ENCODE measurements around the gene CCDC146. TPM values are rescaled to one million over a fixed set of nuclear protein-coding genes. Genes with fewer than 3 reads are reported as not detected.
A peak's percentile ranks its signal among the peaks of the same experiment; 100 is the strongest.
"Not testable (repeated sequence)": the region's sequence is repeated elsewhere in the genome, so short reads cannot be mapped to it uniquely, and the experiment has no call there.

CCDC146 gene
- total RNA-seq, 4 donors from 2014 or later = 12.8 to 34.0 (median 29.3) TPM

DNA sequence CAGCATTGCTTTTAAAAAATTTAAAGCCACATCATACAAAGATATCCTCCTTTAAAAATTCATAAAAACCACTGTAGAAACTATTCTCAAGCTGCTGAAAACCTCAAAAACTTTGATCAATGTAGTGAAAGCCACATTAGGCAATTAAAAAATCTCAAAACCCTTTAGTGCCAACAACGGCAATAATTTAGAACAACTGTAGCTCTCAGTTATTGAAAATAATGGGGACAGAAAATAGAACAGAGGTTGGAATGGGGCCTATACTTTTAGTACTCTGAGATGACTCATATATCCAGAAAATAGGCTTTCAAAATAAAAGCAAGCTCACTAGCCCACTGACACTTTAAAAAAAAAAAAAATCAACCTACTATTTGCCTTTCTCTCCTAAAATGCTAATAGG is 206.3 kb downstream of the CCDC146 start:
- Histone ChIP-seq H3K9me3 (no peaks in the 10 kb centered on the region), H3K4me1 (peaks cover 3 to 8% of the 10 kb centered on the region in 2 donors), H3K27ac (peak overlapping the region; percentile 61 to 69), H3K4me3 (no peak overlapping the region), H3K36me3 (no peaks in the 10 kb centered on the region), H3K27me3 (no peaks in the 10 kb centered on the region)
- TF ChIP-seq POLR2A (IDR thresholded peaks at IDR 0.05) = no peak
- TF ChIP-seq, protein P1, sequence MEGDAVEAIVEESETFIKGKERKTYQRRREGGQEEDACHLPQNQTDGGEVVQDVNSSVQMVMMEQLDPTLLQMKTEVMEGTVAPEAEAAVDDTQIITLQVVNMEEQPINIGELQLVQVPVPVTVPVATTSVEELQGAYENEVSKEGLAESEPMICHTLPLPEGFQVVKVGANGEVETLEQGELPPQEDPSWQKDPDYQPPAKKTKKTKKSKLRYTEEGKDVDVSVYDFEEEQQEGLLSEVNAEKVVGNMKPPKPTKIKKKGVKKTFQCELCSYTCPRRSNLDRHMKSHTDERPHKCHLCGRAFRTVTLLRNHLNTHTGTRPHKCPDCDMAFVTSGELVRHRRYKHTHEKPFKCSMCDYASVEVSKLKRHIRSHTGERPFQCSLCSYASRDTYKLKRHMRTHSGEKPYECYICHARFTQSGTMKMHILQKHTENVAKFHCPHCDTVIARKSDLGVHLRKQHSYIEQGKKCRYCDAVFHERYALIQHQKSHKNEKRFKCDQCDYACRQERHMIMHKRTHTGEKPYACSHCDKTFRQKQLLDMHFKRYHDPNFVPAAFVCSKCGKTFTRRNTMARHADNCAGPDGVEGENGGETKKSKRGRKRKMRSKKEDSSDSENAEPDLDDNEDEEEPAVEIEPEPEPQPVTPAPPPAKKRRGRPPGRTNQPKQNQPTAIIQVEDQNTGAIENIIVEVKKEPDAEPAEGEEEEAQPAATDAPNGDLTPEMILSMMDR (IDR thresholded peaks at IDR 0.05) = no peak
- intact Hi-C loops (cut with DNase I; ENCODE audit: low total_unique reads) = no loop called here
- no peak for DNase-seq

DNA sequence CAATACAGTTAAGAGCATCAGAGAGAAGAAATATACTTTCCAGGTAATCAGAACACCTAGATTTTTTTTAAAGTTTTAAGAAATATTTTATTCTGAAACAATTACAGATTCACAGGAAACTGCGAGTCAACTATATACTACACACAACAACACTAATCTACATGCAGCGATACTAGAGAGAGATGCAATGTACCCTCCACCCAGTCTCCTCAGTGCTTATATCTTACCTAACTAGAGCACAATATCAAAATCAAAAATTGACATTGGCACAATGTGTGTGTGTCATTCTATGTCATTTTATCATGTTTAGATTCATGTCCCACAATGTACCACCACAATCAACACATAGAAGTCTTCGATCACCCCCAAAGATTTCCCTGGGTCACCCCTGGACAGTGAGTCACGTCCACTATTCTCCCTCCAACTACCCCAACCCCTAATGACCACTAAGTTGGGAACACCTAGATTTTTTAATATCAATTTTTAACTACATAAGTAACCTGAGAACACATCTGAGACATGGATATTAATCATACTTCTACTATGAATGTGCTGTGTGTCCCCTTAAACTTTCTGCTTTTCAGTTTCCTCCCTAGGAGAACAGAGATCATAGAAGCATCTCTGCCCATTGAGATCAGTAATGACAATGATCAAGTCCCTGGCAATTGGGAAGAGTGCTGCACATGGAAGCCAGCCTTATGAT is 207.2 kb downstream of the CCDC146 start:
- Histone ChIP-seq H3K36me3 (no peaks in the 10 kb centered on the region), H3K9me3 (no peaks in the 10 kb centered on the region), H3K27me3 (no peaks in the 10 kb centered on the region), H3K4me3 (no peak overlapping the region), H3K27ac (peak overlapping the region; percentile 55 to 69), H3K4me1 (peaks cover 3 to 8% of the 10 kb centered on the region in 2 donors)
- no peak for DNase-seq
- TF ChIP-seq, protein P1 (IDR thresholded peaks at IDR 0.05) = no peak
- no peak for TF ChIP-seq POLR2A (IDR thresholded peaks at IDR 0.05)
- intact Hi-C loops (cut with DNase I; ENCODE audit: low total_unique reads) = no loop called here

DNA sequence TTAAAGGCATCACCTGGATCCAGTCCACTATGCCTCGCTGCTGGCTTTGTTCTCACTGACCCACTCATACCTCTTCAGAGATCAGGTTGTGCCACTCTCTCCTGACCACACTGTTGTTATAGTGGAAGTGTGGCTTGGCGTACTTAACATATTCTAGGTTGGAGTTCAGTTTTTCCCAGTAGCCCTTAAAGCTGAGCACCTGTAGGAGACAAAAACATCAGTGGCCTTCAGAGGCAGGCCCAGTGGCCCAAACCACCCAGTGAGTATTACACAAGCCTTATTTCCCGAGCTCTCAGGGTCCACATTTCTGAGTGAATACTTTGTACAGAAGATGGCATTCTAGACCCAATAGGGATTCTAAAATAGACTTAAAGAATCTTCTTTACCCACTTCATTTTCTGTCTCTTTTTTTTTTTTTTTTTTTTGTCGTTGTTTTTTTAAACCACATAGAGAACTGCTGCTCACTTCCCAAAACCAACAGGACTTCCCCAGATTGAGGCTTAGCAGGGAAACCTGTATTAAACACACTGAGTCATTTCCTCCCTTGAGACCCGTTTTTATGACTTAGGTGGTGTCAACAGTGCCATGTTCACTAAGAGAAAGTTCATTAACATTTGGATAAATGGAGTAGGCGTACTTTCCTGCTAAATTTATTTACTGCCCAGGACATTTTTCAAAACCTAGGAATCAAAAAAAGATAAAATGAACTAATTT is 207.9 kb downstream of the CCDC146 start:
- intact Hi-C loops (cut with DNase I; ENCODE audit: low total_unique reads) = no loop called here
- Histone ChIP-seq H3K9me3 (no peaks in the 10 kb centered on the region), H3K27ac (peak overlapping the region; percentile 55 to 69), H3K36me3 (no peaks in the 10 kb centered on the region), H3K4me1 (peaks cover 3 to 8% of the 10 kb centered on the region in 2 donors), H3K27me3 (no peaks in the 10 kb centered on the region), H3K4me3 (no peak overlapping the region)
- DNase-seq = peak in 1 of 2 donors; percentile 27
- TF ChIP-seq, protein P1 (IDR thresholded peaks at IDR 0.05) = no peak
- TF ChIP-seq POLR2A (IDR thresholded peaks at IDR 0.05) = no peak

DNA sequence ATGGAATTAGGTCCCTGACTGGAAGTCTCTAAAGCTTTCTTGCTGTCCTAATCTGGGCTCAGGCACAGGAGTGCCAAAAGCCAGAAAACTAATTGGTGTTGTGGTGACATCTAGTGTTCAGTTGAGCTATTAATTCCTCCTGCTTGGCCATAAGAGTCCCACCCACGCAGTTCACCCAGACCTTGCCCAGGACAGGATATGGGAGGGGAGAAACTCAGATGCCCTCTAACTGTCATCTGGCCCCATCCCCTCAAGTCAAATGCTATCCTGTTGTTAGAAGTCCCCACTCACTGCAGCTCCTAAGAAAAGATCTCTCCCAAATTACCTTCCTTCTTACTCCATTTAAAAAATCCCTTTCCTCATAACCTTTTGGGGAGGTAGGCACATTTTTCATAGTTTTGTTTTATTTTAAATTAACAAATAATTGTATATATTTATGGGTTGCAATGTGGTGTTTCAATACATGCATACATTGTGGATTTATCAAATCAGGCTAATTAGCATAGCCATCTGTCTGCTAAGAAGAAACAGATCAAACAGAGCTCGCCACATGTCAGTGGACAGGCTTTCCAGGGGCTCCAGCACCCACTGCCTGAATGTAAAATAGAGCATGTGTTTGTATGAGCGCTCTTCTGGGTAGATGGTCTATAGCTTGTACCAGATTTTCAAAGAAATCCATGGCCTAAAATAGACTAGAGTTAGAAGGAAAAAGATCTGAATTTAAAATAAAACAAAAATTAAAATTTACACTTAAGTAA is 209.7 kb downstream of the CCDC146 start:
- intact Hi-C loops (cut with DNase I; ENCODE audit: low total_unique reads) = no loop called here
- Histone ChIP-seq H3K36me3 (no peaks in the 10 kb centered on the region), H3K4me3 (no peak overlapping the region), H3K27ac (no peak overlapping the region), H3K27me3 (no peaks in the 10 kb centered on the region), H3K9me3 (no peaks in the 10 kb centered on the region), H3K4me1 (peaks cover 3 to 7% of the 10 kb centered on the region in 2 donors)
- peak; percentile 58 to 68 for DNase-seq
- TF ChIP-seq, protein P1 (IDR thresholded peaks at IDR 0.05) = peak; percentile 65 to 89 (median 84)
- TF ChIP-seq POLR2A (IDR thresholded peaks at IDR 0.05) = no peak

DNA sequence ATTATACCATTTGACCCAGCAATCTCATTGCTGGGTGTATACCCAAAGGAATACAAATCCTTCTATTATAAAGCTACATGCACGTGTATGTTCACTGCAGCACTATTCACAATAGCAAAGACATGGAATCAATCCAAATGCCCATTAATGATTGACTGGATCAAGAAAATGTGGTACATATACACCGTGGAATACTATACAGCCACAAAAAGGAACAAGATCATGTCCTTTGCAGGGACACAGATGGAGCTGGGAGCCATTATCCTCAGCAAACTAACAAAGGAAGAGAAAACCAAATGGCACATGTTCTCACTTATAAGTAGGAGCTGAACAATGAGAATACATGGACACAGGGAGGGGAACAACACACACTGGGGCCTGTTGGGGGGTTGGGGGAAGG is 211.6 kb downstream of the CCDC146 start:
- H3K4me1 ChIP-seq; H3K27ac ChIP-seq; H3K27me3 ChIP-seq; H3K36me3 ChIP-seq; H3K4me3 ChIP-seq; intact Hi-C loops (cut with DNase I; ENCODE audit: low total_unique reads); DNase-seq; H3K9me3 ChIP-seq: not testable (repeated sequence)
